ENCODE data around the gene PRKCZ.

Gene PRKCZ

GRCh38 chr1:2233997-2234761 is 184.0 kb downstream of the PRKCZ start:
- DNase-seq = peak; percentile 35

GRCh38 chr1:2234762-2235113 is 184.5 kb downstream of the PRKCZ start:
- DNase-seq = no peak

Data from amniotic stem cell (primary cell).